ENCODE measurements around the gene ZNF577. TPM values are rescaled to one million over a fixed set of nuclear protein-coding genes. Genes with fewer than 3 reads are reported as not detected.

ZNF577 gene
- total and polyA plus RNA-seq, 2 of the 13 experiments (the other 11 are each of a cell fraction or from before 2014, with no cell fraction given), result 5.7 to 7.6 TPM

DNA sequence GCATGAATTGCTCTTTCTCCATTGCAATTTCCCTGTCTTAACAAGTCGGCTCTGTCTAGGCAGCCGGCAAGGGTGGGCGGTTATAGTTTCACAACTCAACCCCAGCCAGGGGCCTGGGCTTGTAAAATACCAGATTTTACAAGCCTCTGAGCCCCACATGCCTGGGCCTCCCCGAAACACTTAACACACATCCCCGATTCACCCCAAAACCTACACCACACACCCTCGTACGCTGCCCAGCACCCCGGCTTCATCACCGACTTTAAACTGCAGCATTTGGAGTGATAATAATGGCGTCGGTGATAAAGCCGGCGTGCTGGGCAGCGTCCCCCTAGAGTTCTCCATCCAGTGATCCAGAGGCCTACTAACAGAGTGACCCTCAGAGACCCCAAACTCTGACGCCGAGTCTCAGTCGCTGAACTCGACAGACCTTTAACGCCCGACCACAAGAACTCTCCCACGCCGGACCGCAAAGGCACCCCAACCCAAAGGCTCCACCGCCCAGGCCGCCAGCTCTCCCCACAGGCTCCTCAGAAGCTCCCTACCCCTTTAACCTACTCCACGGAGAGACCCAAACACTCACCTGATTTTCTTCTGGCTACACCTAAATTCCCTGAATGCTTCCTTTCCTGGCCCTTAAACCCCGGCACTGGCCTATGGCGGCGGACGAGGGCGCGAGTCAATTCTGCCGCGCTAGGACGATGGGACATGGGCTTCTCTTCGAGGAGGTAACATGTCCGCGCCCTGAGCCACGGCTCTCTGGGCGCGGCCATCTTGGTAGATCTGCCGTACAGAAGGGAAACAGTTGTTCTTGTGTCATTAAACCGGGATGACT is 16.8 kb upstream of the ZNF577 start, which contains the start of gene ZNF649 (continued):
- TF ChIP-seq THAP7 (CRISPR knock-in tag; IDR thresholded peaks at IDR 0.05) (no peak), CAMTA2 (CRISPR knock-in tag; IDR thresholded peaks at IDR 0.05; ENCODE audit: borderline replicate concordance) (no peak), PATZ1 (CRISPR knock-in tag; IDR thresholded peaks at IDR 0.05) (no peak), ZNF572 (CRISPR knock-in tag; IDR thresholded peaks at IDR 0.05) (no peak), MIXL1 (CRISPR knock-in tag; IDR thresholded peaks at IDR 0.05) (0 out of 2 replicates have a peak, but pooled peaks have one; percentile 41), SSRP1 (CRISPR knock-in tag; IDR thresholded peaks at IDR 0.05) (no peak), BHLHE40 (IDR thresholded peaks at IDR 0.05; ENCODE audit: low read length) (no peak), SYNCRIP (IDR thresholded peaks at IDR 0.05; ENCODE audit: insufficient read depth, low read depth, low read length) (no peak), CCAR2 (optimal IDR thresholded peaks at IDR 0.05; ENCODE audit: low read depth, low read length) (no peak), E2F2 (CRISPR knock-in tag; IDR thresholded peaks at IDR 0.05; ENCODE audit: borderline replicate concordance) (no peak), ZBTB25 (CRISPR knock-in tag; IDR thresholded peaks at IDR 0.05) (no peak), ZBTB7A (CRISPR knock-in tag; IDR thresholded peaks at IDR 0.05) (no peak), ZNF207 (IDR thresholded peaks at IDR 0.05; ENCODE audit: borderline replicate concordance) (no peak), ZNF629 (CRISPR knock-in tag; conservative IDR thresholded peaks at IDR 0.05) (no peak), MEIS2 (CRISPR knock-in tag; IDR thresholded peaks at IDR 0.05) (no peak), MBNL3 (CRISPR knock-in tag; conservative IDR thresholded peaks at IDR 0.05) (no peak), RFX1 (IDR thresholded peaks at IDR 0.05) (no peak), RFXANK (CRISPR knock-in tag; IDR thresholded peaks at IDR 0.05) (no peak), DMTF1 (CRISPR knock-in tag; IDR thresholded peaks at IDR 0.05) (no peak), ZNF7 (CRISPR knock-in tag; IDR thresholded peaks at IDR 0.05) (no peak), KDM5A (IDR thresholded peaks at IDR 0.05; ENCODE audit: borderline replicate concordance, low read length) (no peak; the same call in 1 of the 2 replicates), TAF15 (IDR thresholded peaks at IDR 0.05; ENCODE audit: low read depth, low read length, poor library complexity, severe bottlenecking) (no peak)
